Measurements from ENCODE around the gene ISOC2.
A peak's percentile ranks its signal among the peaks of the same experiment; 100 is the strongest.

ISOC2 gene, protein sequence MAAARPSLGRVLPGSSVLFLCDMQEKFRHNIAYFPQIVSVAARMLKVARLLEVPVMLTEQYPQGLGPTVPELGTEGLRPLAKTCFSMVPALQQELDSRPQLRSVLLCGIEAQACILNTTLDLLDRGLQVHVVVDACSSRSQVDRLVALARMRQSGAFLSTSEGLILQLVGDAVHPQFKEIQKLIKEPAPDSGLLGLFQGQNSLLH

DNA sequence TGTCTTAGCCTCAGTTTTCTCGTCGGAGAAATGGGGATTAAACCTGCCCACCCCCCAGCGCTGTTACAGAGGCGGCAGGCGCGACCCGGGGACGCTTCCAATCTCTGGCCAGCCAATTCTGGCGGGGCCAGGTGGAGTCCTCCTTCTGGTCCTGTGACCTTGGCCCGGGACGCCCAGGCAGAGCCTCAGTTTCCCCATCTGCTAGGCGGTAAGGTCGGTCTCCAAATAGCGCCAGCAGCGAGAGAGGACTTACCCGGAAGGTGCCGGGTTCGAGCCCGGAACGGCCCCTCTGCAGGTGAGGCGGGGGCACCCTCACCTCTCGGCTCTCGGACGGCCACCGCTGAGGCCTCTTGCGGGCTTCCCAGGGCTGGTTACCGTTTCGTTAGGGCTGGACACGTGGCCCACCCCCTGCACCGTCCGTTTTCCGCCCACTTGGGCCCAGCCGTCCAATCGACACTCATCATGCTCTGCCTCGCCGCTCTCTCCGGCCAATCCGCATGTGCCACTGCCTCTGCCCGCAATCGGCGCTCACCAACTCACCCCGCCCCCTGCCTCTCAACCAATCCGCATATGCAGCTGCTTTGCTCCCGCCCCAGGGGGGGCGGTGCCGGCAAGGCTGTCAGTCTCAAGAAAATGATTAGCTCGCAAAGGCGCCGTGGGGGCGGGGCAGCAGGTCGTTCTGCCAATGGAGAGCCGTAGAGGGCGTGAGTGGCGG is at the start of gene ISOC2:
TSS of gene ISOC2 (minus strand) at position 384 of the 715 bp plus-strand sequence. CDS start 5,156 bp downstream, outside the sequence.
- TF ChIP-seq, protein P1, sequence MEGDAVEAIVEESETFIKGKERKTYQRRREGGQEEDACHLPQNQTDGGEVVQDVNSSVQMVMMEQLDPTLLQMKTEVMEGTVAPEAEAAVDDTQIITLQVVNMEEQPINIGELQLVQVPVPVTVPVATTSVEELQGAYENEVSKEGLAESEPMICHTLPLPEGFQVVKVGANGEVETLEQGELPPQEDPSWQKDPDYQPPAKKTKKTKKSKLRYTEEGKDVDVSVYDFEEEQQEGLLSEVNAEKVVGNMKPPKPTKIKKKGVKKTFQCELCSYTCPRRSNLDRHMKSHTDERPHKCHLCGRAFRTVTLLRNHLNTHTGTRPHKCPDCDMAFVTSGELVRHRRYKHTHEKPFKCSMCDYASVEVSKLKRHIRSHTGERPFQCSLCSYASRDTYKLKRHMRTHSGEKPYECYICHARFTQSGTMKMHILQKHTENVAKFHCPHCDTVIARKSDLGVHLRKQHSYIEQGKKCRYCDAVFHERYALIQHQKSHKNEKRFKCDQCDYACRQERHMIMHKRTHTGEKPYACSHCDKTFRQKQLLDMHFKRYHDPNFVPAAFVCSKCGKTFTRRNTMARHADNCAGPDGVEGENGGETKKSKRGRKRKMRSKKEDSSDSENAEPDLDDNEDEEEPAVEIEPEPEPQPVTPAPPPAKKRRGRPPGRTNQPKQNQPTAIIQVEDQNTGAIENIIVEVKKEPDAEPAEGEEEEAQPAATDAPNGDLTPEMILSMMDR (conservative IDR thresholded peaks at IDR 0.05; ENCODE audit: control insufficient read depth, insufficient read depth, low read depth, low read length) = no peak
- H3K4me3 ChIP-seq (ENCODE audit: control insufficient read depth, low read depth, low read length) = peak within 1 kb of the TSS; percentile 86

DNA sequence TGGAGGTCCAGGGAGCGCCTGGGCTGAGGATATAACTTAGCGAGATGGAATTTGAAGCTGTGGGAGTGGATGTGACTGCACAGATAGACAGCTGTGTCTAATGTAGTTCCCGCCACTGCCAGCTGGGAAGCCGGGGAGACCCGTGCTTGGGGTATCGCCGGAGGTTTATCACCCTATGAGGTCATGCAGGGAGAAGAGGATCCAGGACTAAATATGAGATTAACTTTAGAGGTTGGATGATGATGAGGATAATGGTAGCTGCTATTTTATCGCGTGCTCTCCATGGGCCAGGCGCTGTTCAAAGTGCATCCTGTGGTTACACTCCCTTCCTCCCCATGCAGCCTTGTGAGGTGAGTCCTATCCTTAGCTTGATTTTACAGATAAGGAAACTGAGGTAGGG is 46.7 kb upstream of the ISOC2 start:
- H3K4me3 ChIP-seq (ENCODE audit: control insufficient read depth, low read depth, low read length) = no peak overlapping the region
- no peak for DNase-seq (ENCODE audit: low read depth)
- TF ChIP-seq, protein P1 (conservative IDR thresholded peaks at IDR 0.05; ENCODE audit: control insufficient read depth, insufficient read depth, low read depth, low read length) = no peak

More for the DNA sequence above, at the start of gene ISOC2:
- DNase-seq (ENCODE audit: low read depth) = peak; percentile 99

GRCh38 chr19:55504981-55505380 is 43.5 kb upstream of the ISOC2 start:
- no peak for DNase-seq (ENCODE audit: low read depth)
- no peak overlapping the region for H3K4me3 ChIP-seq (ENCODE audit: control insufficient read depth, low read depth, low read length)
- TF ChIP-seq, protein P1 (conservative IDR thresholded peaks at IDR 0.05; ENCODE audit: control insufficient read depth, insufficient read depth, low read depth, low read length) = no peak

GRCh38 chr19:55504252-55504603 is 42.8 kb upstream of the ISOC2 start:
- no peak for DNase-seq (ENCODE audit: low read depth)
- H3K4me3 ChIP-seq (ENCODE audit: control insufficient read depth, low read depth, low read length) = no peak overlapping the region
- TF ChIP-seq, protein P1 (conservative IDR thresholded peaks at IDR 0.05; ENCODE audit: control insufficient read depth, insufficient read depth, low read depth, low read length) = no peak

DNA sequence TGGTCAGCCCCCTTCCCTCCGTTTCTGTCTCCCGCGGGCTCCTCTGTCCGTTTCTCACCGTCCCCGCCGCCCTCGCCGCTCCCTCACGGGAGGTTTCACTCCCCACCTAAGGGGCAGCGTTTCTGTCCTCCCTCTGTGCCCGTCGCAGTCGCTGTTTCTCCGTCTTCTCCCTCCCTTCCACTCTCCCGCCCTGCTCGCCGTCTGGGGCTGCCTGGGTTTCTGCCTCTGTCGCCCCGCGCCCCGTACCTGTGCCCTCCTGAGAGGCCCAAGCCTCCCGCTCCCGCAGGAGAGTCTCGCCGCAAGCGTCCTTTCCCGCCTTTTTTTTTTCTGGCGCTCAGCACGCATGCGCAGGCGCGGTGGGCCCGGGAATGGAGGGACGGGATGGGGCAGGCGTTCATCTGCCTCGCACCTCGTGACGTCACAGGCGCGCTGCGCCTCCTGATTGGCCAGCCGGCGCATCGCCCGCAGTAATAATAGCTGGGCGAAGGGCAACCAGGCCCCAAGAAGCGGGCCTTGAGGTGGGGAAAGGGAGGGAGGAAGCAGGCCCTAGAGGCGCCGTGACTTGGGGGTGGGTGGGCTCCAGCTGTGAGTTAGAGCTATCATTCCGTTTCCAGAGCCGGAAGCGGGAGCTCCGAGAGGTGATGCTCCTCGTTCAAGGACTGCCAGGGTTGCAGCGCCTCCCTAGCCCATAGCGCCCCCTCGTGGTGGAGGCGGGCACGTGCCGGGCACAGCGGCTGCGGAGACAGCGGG is 42.2 kb upstream of the ISOC2 start:
- peak; percentile 88 for DNase-seq (ENCODE audit: low read depth)
- TF ChIP-seq, protein P1 (conservative IDR thresholded peaks at IDR 0.05; ENCODE audit: control insufficient read depth, insufficient read depth, low read depth, low read length) = peak; percentile 73
- peak overlapping the region; percentile 40 for H3K4me3 ChIP-seq (ENCODE audit: control insufficient read depth, low read depth, low read length)

DNA sequence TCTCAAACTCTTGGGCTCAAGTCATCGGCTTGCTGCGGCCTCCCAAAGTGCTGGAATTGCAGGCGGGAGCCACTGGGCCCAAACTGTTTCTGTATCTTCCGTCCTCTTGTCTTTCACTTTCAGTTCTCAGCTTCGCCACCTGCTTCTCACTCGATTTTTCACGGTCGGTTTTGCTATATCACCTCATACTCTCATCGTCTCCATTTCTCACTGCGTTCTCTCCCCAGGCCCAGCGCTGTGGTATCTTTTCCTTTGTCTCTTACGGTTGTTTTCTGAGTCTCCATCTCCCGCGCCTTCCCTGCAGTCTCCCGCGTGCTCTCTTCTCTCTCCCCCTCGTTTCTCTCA is 41.7 kb upstream of the ISOC2 start:
- DNase-seq (ENCODE audit: low read depth) = no peak
- H3K4me3 ChIP-seq (ENCODE audit: control insufficient read depth, low read depth, low read length) = no peak overlapping the region
- TF ChIP-seq, protein P1 (conservative IDR thresholded peaks at IDR 0.05; ENCODE audit: control insufficient read depth, insufficient read depth, low read depth, low read length) = no peak
